SK-N-MC (cell line): Measurements from ENCODE around the gene ID2.

ENCODE experiments used
- EZH2 ChIP-seq: fragments of 200-600 bp; sonication (generic); IDR thresholded peaks from one replicate; pipeline ENCODE4 v1.6.1; 2017; ENCODE audit warnings: antibody characterized with exemption
- POLR2AphosphoS5 ChIP-seq: IDR thresholded peaks from 2 replicates; pipeline ENCODE4 v1.6.1; 2012; ENCODE audit warnings: mild to moderate bottlenecking, low read depth, low read length, borderline replicate concordance

DNA sequence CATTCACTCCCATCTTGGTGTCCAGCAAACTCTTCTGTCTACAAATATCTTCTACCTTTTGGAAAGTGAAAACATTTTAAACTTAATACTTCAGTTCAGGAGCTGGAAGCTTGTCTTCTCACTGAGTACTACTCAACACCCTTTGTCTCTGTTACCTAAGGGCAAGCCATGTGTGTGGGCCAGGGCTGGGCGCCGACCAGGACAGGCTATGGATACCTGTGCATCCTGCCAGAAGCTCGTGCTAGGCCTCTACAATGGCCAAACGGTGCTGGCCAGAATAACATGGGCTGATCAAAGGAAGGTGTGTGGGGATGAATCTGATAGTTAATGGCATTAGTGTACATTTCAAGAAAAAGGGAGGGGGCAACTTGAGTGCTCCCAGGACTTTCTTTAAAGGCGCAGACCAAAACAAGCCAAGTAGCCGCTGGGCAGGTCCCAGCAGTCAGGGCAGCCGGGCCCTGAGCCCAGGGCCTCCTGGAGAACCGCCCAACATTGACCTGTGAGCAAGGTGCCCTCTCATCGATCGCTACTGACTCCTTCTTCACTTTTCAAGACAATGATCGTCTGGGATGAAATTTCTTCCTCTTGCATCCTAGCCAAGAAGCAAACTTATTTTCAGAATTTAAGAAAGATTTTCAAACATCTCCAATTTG lies 29.0 kb upstream of the ID2 start:
- TF ChIP-seq EZH2 (no peak), POLR2AphosphoS5 (no peak)
